Erythroblast (primary cell): ENCODE measurements around the gene SUSD6.

Experiments used
- GATA1 ChIP-seq: IDR thresholded peaks from 2 replicates; pipeline ENCODE4 v1.6.1; 2011; ENCODE audit warnings: low read depth, mild to moderate bottlenecking, control low read depth, low read length, moderate library complexity
- POLR2A ChIP-seq: IDR thresholded peaks from 2 replicates; pipeline ENCODE4 v1.6.1; 2011; ENCODE audit warnings: mild to moderate bottlenecking, low read length

DNA sequence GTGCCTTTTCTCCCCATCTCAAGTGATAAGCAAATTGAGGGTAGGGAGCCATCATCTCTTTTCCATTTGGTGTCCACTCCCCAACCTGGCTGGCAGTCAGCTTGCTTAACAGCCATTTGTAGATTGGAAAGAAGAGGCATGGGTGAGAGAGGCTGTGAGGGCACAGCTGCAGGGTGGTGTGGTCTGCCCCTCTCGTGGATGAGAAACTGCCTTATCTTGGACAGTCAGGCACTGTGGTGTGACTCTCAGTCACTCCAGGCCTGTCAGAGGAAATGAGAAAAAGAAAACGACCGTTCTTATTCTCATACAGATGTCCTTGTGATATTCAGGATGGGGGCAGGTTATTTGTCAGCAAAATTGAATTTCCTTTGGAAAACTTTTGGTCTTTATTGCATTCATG, 90.5 kb downstream of the SUSD6 start:
- TF ChIP-seq POLR2A (peak; percentile 84), GATA1 (peak; percentile 42)
